Measurements from ENCODE around the gene DAND5. TPM values are rescaled to one million over a fixed set of nuclear protein-coding genes. Genes with fewer than 3 reads are reported as not detected.
A peak's percentile ranks its signal among the peaks of the same experiment; 100 is the strongest.

DAND5 gene
- total and polyA plus RNA-seq, 2 of the 13 experiments (the other 11 are each of a cell fraction or from before 2014, with no cell fraction given): 0.04 TPM; not detected in 1

GRCh38 chr19:12993562-12993961, 24.2 kb downstream of the DAND5 start:
- Histone ChIP-seq H3K9ac (ENCODE audit: insufficient read depth, low read depth, low read length) (no peak overlapping the region), H3K4me3 (replicated peaks in 1 of 3; ENCODE audit: insufficient read depth in 1 of 3, low read depth in 2 of 3, low read length in 3 of 3) (no peak overlapping the region), H2AFZ (ENCODE audit: low read length) (no peak overlapping the region), H4K20me1 (ENCODE audit: insufficient read depth, low read length) (peaks cover 3% of the 10 kb centered on the region; the same call in 1 of the 2 replicates), H3K4me1 (ENCODE audit: insufficient read depth, low read length) (peaks cover 32% of the 10 kb centered on the region), H3K4me2 (ENCODE audit: low read depth, low read length) (no peak overlapping the region), H3K27me3 (ENCODE audit: control insufficient read depth in 1 of 2, insufficient read depth in 2 of 2, low read length in 2 of 2) (no peaks in the 10 kb centered on the region), H3K36me3 (replicated peaks in 1 of 2; ENCODE audit: control insufficient read depth in 1 of 2, insufficient read depth in 2 of 2, low read length in 2 of 2) (peaks cover 1 to 3% of the 10 kb centered on the region in 2 experiments; a peak in 3 of 5 replicates), H3K9me3 (ENCODE audit: low read length) (no peaks in the 10 kb centered on the region), H3K27ac (ENCODE audit: extremely low read length, insufficient read depth, low read length) (no peak overlapping the region), H3K79me2 (ENCODE audit: insufficient read depth, low read length) (peaks cover 17% of the 10 kb centered on the region)
- ATAC-seq: no peak
- intact Hi-C loops (cut with micrococcal nuclease; ENCODE audit: unreplicated experiment): no loop called here
- no TSS peak for BruUV-seq (replicated peaks)
- in situ Hi-C loops (cut with HindIII; ENCODE audit: extremely low pct_ligation_motif_present, low pct_unique_long_range_greater_than_20kb): no loop called here
- no peak for FAIRE-seq
- CTCF ChIA-PET (ENCODE audit: low intra/inter-chr PET ratio, low total read pairs): no interaction called here
- no peak for TF ChIP-seq CEBPG (CRISPR knock-in tag; IDR thresholded peaks at IDR 0.05)
- TF ChIP-seq ZNF558 (CRISPR knock-in tag; IDR thresholded peaks at IDR 0.05; ENCODE audit: borderline replicate concordance): no peak
- no peak for TF ChIP-seq ZNF781 (CRISPR knock-in tag; IDR thresholded peaks at IDR 0.05; ENCODE audit: borderline replicate concordance, not compliant biosample characterization)
- 91% methylated on average over 7 of the region's 7 CpGs for WGBS (ENCODE audit: low lambda C conversion rate)
- POLR2A ChIA-PET: interaction anchor here (1.3 kb wide), 1 partner anchor 60 kb away, joined by 3 read pairs; no protein-coding TSS in a partner anchor
- DNase-seq (ENCODE audit: low spot score): no peak

- H3K27me3 ChIP-seq (ENCODE audit: control insufficient read depth in 1 of 2, insufficient read depth in 2 of 2, low read length in 2 of 2): no peaks in the 10 kb centered on the region
- no peak for TF ChIP-seq XRCC5 (optimal IDR thresholded peaks at IDR 0.05; ENCODE audit: low read length)
- no peak for TF ChIP-seq ZBTB26 (CRISPR knock-in tag; IDR thresholded peaks at IDR 0.05; ENCODE audit: borderline replicate concordance)
- TF ChIP-seq ZNF687 (CRISPR knock-in tag; IDR thresholded peaks at IDR 0.05): peak; percentile 68
- no peak for TF ChIP-seq TOE1 (CRISPR knock-in tag; IDR thresholded peaks at IDR 0.05)
- TF ChIP-seq RNF2 (conservative IDR thresholded peaks at IDR 0.05; ENCODE audit: low read depth): no peak
Observed at GRCh38 chr19:12994701-12995595, 25.6 kb downstream of the DAND5 start, which contains the start of gene NFIX. TSS of gene NFIX (plus strand) at chr19:12995475. CDS start at chr19:12995838, 363 bp downstream.

More at GRCh38 chr19:12994701-12995595, 25.6 kb downstream of the DAND5 start, which contains the start of gene NFIX:
- peak within 1 kb of the TSS; percentile 58 for H3K27ac ChIP-seq (ENCODE audit: extremely low read length, insufficient read depth, low read length)
- 36% methylated on average over 32 of the region's 84 CpGs for WGBS (ENCODE audit: low lambda C conversion rate)
- DNase-seq (ENCODE audit: low spot score): peak; percentile 24
- in situ Hi-C loops (cut with HindIII; ENCODE audit: extremely low pct_ligation_motif_present, low pct_unique_long_range_greater_than_20kb): no loop called here
- CTCF ChIA-PET (ENCODE audit: low intra/inter-chr PET ratio, low total read pairs): no interaction called here
- H3K9me3 ChIP-seq (ENCODE audit: low read length): no peaks in the 10 kb centered on the region
- peak within 1 kb of the TSS; percentile 98 for H3K4me2 ChIP-seq (ENCODE audit: low read depth, low read length)
- H3K9ac ChIP-seq (ENCODE audit: insufficient read depth, low read depth, low read length): peak within 1 kb of the TSS; percentile 78
- FAIRE-seq: no peak
- peak within 1 kb of the TSS; percentile 79 to 96 (median 85); a peak in 5 of 6 replicates for H3K4me3 ChIP-seq (replicated peaks in 1 of 3; ENCODE audit: insufficient read depth in 1 of 3, low read depth in 2 of 3, low read length in 3 of 3)
- peaks cover 23% of the 10 kb centered on the region for H3K79me2 ChIP-seq (ENCODE audit: insufficient read depth, low read length)
- ATAC-seq: peak; percentile 12; the same call in 1 of the 3 replicates
- intact Hi-C loops (cut with micrococcal nuclease; ENCODE audit: unreplicated experiment): no loop called here
- POLR2A ChIA-PET: no interaction called here
- BruUV-seq (replicated peaks): no TSS peak
- peaks cover 32% of the 10 kb centered on the region for H3K4me1 ChIP-seq (ENCODE audit: insufficient read depth, low read length)
- H4K20me1 ChIP-seq (ENCODE audit: insufficient read depth, low read length): peaks cover 3% of the 10 kb centered on the region; the same call in 1 of the 2 replicates
- no peak within 1 kb of the TSS for H2AFZ ChIP-seq (ENCODE audit: low read length)
- peaks cover 3 to 10% of the 10 kb centered on the region in 2 experiments; a peak in 4 of 5 replicates for H3K36me3 ChIP-seq (replicated peaks in 1 of 2; ENCODE audit: control insufficient read depth in 1 of 2, insufficient read depth in 2 of 2, low read length in 2 of 2)

Measured in HepG2 (cell line).